HepG2 (cell line): ENCODE data around the gene JUND. TPM values are rescaled to one million over a fixed set of nuclear protein-coding genes. Genes with fewer than 3 reads are reported as not detected.

Experiments
- ATF6 ChIP-seq: sonication (generic); formaldehyde crosslinking; conservative IDR thresholded peaks from 2 replicates; pipeline ENCODE4 v1.4.0; 2020; ENCODE audit warnings: missing genetic modification reagents
- BORCS8-MEF2B ChIP-seq: sonication (generic); formaldehyde crosslinking; IDR thresholded peaks from 2 replicates; pipeline ENCODE4 v1.8.0; 2022; ENCODE audit warnings: mild to moderate bottlenecking, missing genetic modification reagents
- GATAD2A ChIP-seq: IDR thresholded peaks from 2 replicates; pipeline ENCODE4 v1.6.1; 2016
- HDAC1 ChIP-seq: sonication (generic); formaldehyde crosslinking; IDR thresholded peaks from 2 replicates; pipeline ENCODE4 v1.5.1; 2020; ENCODE audit warnings: mild to moderate bottlenecking, missing genetic modification reagents
- HIVEP1 ChIP-seq: sonication (generic); formaldehyde crosslinking; IDR thresholded peaks from 2 replicates; pipeline ENCODE4 v1.4.0; 2020; ENCODE audit warnings: mild to moderate bottlenecking, missing genetic modification reagents
- HOXA7 ChIP-seq: sonication (generic); formaldehyde crosslinking; IDR thresholded peaks from 2 replicates; pipeline ENCODE4 v1.8.1; 2022; ENCODE audit warnings: mild to moderate bottlenecking, missing genetic modification reagents, moderate library complexity
- KLF16 ChIP-seq, 2 experiments: sonication (generic) in 1 of 2; formaldehyde crosslinking in 1 of 2; IDR thresholded peaks; 2 replicates each; pipeline versions ENCODE4 v1.6.1 to v1.8.0; 2016 to 2023; ENCODE audit warnings: missing genetic modification reagents in 2 of 2, missing compliant biosample characterization in 1 of 2
- KMT2B ChIP-seq: IDR thresholded peaks from 2 replicates; pipeline ENCODE4 v1.6.1; 2016; ENCODE audit warnings: missing genetic modification reagents, missing compliant biosample characterization
- MEF2D ChIP-seq: sonication (generic); formaldehyde crosslinking; IDR thresholded peaks from 2 replicates; pipeline ENCODE4 v1.5.1; 2020; ENCODE audit warnings: mild to moderate bottlenecking, missing genetic modification reagents
- MTF2 ChIP-seq: sonication (generic); formaldehyde crosslinking; IDR thresholded peaks from 2 replicates; pipeline ENCODE4 v1.5.0; 2020; ENCODE audit warnings: missing genetic modification reagents, borderline replicate concordance
- NCOA2 ChIP-seq: sonication (generic); formaldehyde crosslinking; IDR thresholded peaks from 2 replicates; pipeline ENCODE4 v1.8.0; 2022; ENCODE audit warnings: inconsistent platforms
- NFATC3 ChIP-seq: sonication (generic); formaldehyde crosslinking; IDR thresholded peaks from 2 replicates; pipeline ENCODE4 v1.5.1; 2020; ENCODE audit warnings: mild to moderate bottlenecking, missing genetic modification reagents
- NR2C2 ChIP-seq: sonication (generic); formaldehyde crosslinking; IDR thresholded peaks from 2 replicates; pipeline ENCODE4 v1.4.0; 2020; ENCODE audit warnings: missing genetic modification reagents, mild to moderate bottlenecking, moderate library complexity, borderline replicate concordance
- RCOR2 ChIP-seq: IDR thresholded peaks from 2 replicates; pipeline ENCODE4 v1.6.1; 2016; ENCODE audit warnings: missing biosample characterization, missing genetic modification reagents
- RFX3 ChIP-seq: IDR thresholded peaks from 2 replicates; pipeline ENCODE4 v1.6.1; 2016; ENCODE audit warnings: missing biosample characterization, missing genetic modification reagents
- TCF7 ChIP-seq: sonication (generic); IDR thresholded peaks from 2 replicates; pipeline ENCODE4 v1.6.1; 2016; ENCODE audit warnings: antibody characterized with exemption, low read depth
- TFAP4 ChIP-seq: sonication (generic); IDR thresholded peaks from 2 replicates; pipeline ENCODE4 v1.6.1; 2016; ENCODE audit warnings: low read depth, borderline replicate concordance
- ZBTB25 ChIP-seq: IDR thresholded peaks from 2 replicates; pipeline ENCODE4 v1.6.1; 2018; ENCODE audit warnings: missing genetic modification reagents
- ZEB1 ChIP-seq: IDR thresholded peaks from 2 replicates; pipeline ENCODE4 v1.6.1; 2012; ENCODE audit warnings: mild to moderate bottlenecking, low read depth, inconsistent platforms; ENCODE audit not compliant: insufficient replicate concordance
- ZNF329 ChIP-seq: sonication (generic); formaldehyde crosslinking; IDR thresholded peaks from 2 replicates; pipeline ENCODE4 v1.9.0; 2021; ENCODE audit warnings: low read depth, mild to moderate bottlenecking, missing genetic modification reagents
- ZNF530 ChIP-seq: sonication (generic); formaldehyde crosslinking; IDR thresholded peaks from 2 replicates; pipeline ENCODE4 v1.5.0; 2020; ENCODE audit warnings: low read depth, mild to moderate bottlenecking, missing genetic modification reagents
- ZNF543 ChIP-seq: sonication (generic); formaldehyde crosslinking; IDR thresholded peaks from 2 replicates; pipeline ENCODE4 v1.4.0; 2020; ENCODE audit warnings: mild to moderate bottlenecking, missing genetic modification reagents
- ZNF670 ChIP-seq: sonication (generic); formaldehyde crosslinking; IDR thresholded peaks from 2 replicates; pipeline ENCODE4 v1.8.0; 2022; ENCODE audit warnings: mild to moderate bottlenecking, missing genetic modification reagents, borderline replicate concordance
- ZSCAN22 ChIP-seq: sonication (generic); formaldehyde crosslinking; IDR thresholded peaks from 2 replicates; pipeline ENCODE4 v1.4.0; 2020; ENCODE audit warnings: mild to moderate bottlenecking, missing genetic modification reagents
- polyA plus RNA-seq, 8 experiments: library from polyadenylated mRNA; depleted of rRNA in 3 of 8; stranded (reverse) in 7 of 8; unstranded in 1 of 8; fragments of >200 nt; fragmentation: Illumina TruSeq in 4 of 8; extraction: Trizol in 4 of 8; gene quantifications; 2 replicates each; pipeline versions ENCODE4 v1.2.1 to v1.2.3, GENCODE V29; 2011 to 2016; ENCODE audit warnings: low read depth in 4 of 8, missing spikeins in 1 of 8, mixed read lengths in 1 of 8; ENCODE audit not compliant: insufficient read depth in 1 of 8
- total RNA-seq, 5 experiments: library from RNA; depleted of rRNA; stranded (reverse); fragments of >200 nt; fragmentation: Illumina TruSeq; extraction: Trizol; gene quantifications; 2 replicates each; pipeline ENCODE4 v1.2.3, GENCODE V29; 2016; ENCODE audit warnings: low read depth in 1 of 5
- TF ChIP-seq, protein P1 (sequence below): sonication (generic); formaldehyde crosslinking; IDR thresholded peaks from 2 replicates; pipeline ENCODE4 v1.4.0; 2020; ENCODE audit warnings: missing genetic modification reagents, borderline replicate concordance

The JUND gene
- total and polyA plus RNA-seq, 2 of the 13 experiments (the other 11 are each of a cell fraction or from before 2014, with no cell fraction given), result 41.2 to 59.8 TPM

DNA sequence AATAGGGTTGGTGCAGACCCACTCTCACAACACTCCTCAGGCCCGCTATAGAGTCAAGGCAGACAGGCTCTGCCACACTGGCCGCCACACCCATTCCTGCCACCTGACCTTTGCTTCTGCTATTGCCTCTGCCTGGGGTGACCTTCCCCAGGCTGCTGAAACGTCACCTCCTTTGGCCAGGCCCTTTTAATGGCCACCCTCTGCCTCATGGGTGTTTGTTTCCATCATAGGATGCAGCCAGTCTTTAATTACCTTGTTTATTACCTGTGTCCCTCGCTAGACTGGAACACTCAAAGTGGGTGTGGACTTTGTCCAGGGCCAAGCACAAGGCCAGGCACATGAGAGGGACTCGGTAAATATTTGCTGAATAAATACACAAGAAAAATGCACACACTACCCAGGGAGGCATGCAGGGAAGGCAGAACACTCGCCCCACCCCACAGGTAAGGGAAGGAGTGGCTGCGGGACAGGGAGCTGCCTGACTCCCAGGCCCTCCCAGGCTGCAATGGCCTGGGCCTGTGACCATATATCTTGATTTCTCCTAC lies 38.2 kb upstream of the JUND start (continued):
- TF ChIP-seq HDAC1 (CRISPR knock-in tag) (peak; percentile 96), HOXA7 (CRISPR knock-in tag) (no peak), NCOA2 (CRISPR knock-in tag) (peak; percentile 92), ZEB1 (peak; percentile 92), TCF7 (peak; percentile 51; the same call in 1 of the 2 replicates), NFATC3 (CRISPR knock-in tag) (no peak), GATAD2A (CRISPR knock-in tag) (peak; percentile 96), ZBTB25 (CRISPR knock-in tag) (peak; percentile 87), BORCS8-MEF2B (CRISPR knock-in tag) (peak; percentile 47; the same call in 1 of the 2 replicates), KLF16 (CRISPR knock-in tag; IDR thresholded peaks at IDR 0.05) (peak in 1 of 2 experiments; percentile 79; a peak in 1 of 4 replicates), MEF2D (CRISPR knock-in tag) (peak; percentile 89), KMT2B (no peak), RFX3 (CRISPR knock-in tag) (peak; percentile 36; the same call in 1 of the 2 replicates), TFAP4 (peak; percentile 53; the same call in 1 of the 2 replicates), ZNF329 (CRISPR knock-in tag) (peak; percentile 66; the same call in 1 of the 2 replicates), ZNF543 (CRISPR knock-in tag) (peak; percentile 57; the same call in 1 of the 2 replicates), ZSCAN22 (0 out of 2 replicates have a peak, but pooled peaks have one; percentile 46), RCOR2 (peak; percentile 87), HIVEP1 (CRISPR knock-in tag) (peak; percentile 47; the same call in 1 of the 2 replicates), NR2C2 (CRISPR knock-in tag) (peak; percentile 65), MTF2 (CRISPR knock-in tag) (no peak), ZNF670 (CRISPR knock-in tag) (no peak), ATF6 (no peak), ZNF530 (no peak)
- TF ChIP-seq, protein P1, sequence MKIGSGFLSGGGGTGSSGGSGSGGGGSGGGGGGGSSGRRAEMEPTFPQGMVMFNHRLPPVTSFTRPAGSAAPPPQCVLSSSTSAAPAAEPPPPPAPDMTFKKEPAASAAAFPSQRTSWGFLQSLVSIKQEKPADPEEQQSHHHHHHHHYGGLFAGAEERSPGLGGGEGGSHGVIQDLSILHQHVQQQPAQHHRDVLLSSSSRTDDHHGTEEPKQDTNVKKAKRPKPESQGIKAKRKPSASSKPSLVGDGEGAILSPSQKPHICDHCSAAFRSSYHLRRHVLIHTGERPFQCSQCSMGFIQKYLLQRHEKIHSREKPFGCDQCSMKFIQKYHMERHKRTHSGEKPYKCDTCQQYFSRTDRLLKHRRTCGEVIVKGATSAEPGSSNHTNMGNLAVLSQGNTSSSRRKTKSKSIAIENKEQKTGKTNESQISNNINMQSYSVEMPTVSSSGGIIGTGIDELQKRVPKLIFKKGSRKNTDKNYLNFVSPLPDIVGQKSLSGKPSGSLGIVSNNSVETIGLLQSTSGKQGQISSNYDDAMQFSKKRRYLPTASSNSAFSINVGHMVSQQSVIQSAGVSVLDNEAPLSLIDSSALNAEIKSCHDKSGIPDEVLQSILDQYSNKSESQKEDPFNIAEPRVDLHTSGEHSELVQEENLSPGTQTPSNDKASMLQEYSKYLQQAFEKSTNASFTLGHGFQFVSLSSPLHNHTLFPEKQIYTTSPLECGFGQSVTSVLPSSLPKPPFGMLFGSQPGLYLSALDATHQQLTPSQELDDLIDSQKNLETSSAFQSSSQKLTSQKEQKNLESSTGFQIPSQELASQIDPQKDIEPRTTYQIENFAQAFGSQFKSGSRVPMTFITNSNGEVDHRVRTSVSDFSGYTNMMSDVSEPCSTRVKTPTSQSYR (CRISPR knock-in tag), result peak; percentile 52; the same call in 1 of the 2 replicates
